Osteoblast (primary cell): ENCODE measurements around the gene DNAJC15. TPM values are rescaled to one million over a fixed set of nuclear protein-coding genes. Genes with fewer than 3 reads are reported as not detected.
"Not testable (repeated sequence)": the region's sequence is repeated elsewhere in the genome, so short reads cannot be mapped to it uniquely, and the experiment has no call there.

ENCODE experiments used
- DNase-seq: peaks from one replicate; pipeline ENCODE4 v3.0.0; 2011; ENCODE audit warnings: low spot score, mixed read lengths; ENCODE audit not compliant: insufficient read length; ENCODE audit errors: missing footprints
- H2AFZ ChIP-seq: 2 replicates; pipeline ENCODE4 v1.6.0; 2011; ENCODE audit warnings: mild to moderate bottlenecking, low read length
- H3K27ac ChIP-seq: 2 replicates; pipeline ENCODE4 v1.5.1; 2011; ENCODE audit warnings: mild to moderate bottlenecking, low read depth, low read length, moderate library complexity
- H3K27me3 ChIP-seq: 2 replicates; pipeline ENCODE4 v1.6.0; 2012; ENCODE audit warnings: mild to moderate bottlenecking, control low read depth, inconsistent platforms, low read length, moderate library complexity; ENCODE audit not compliant: insufficient read depth
- H3K36me3 ChIP-seq: 2 replicates; pipeline ENCODE4 v1.5.1; 2011; ENCODE audit warnings: mild to moderate bottlenecking, low read length, control low read depth, moderate library complexity; ENCODE audit not compliant: insufficient read depth
- H3K4me1 ChIP-seq: 2 replicates; pipeline ENCODE4 v1.5.1; 2011; ENCODE audit warnings: mild to moderate bottlenecking, low read length, control low read depth, moderate library complexity; ENCODE audit not compliant: insufficient read depth
- H3K4me2 ChIP-seq: 2 replicates; pipeline ENCODE4 v1.6.0; 2011; ENCODE audit warnings: mild to moderate bottlenecking, low read length; ENCODE audit not compliant: insufficient read depth
- H3K4me3 ChIP-seq: fragments of 200-600 bp; sonication (generic); 3 replicates; pipeline ENCODE4 v1.5.1; 2012; ENCODE audit warnings: mild to moderate bottlenecking, low read length, inconsistent platforms; ENCODE audit not compliant: insufficient read depth
- H3K79me2 ChIP-seq: 2 replicates; pipeline ENCODE4 v1.6.0; 2012; ENCODE audit warnings: mild to moderate bottlenecking, low read length, control low read depth, inconsistent platforms; ENCODE audit not compliant: insufficient read depth
- H3K9me3 ChIP-seq: 2 replicates; pipeline ENCODE4 v1.5.1; 2011; ENCODE audit warnings: low read depth, low read length, control low read depth
- H4K20me1 ChIP-seq: 2 replicates; pipeline ENCODE4 v1.6.0; 2012; ENCODE audit warnings: mild to moderate bottlenecking, low read length, control low read depth; ENCODE audit not compliant: insufficient read depth
- CTCF ChIP-seq: IDR thresholded peaks from 2 replicates; pipeline ENCODE4 v1.5.1; 2011; ENCODE audit warnings: mild to moderate bottlenecking, low read depth, low read length, moderate library complexity; ENCODE audit errors: extremely low read depth
- total RNA-seq: library from RNA; depleted of rRNA; stranded (reverse); fragments of >200 nt; gene quantifications from 2 replicates; pipeline ENCODE4 v1.2.3, GENCODE V29; 2012

DNAJC15 gene
- total RNA-seq, 1 donor = 17.0 TPM

DNA sequence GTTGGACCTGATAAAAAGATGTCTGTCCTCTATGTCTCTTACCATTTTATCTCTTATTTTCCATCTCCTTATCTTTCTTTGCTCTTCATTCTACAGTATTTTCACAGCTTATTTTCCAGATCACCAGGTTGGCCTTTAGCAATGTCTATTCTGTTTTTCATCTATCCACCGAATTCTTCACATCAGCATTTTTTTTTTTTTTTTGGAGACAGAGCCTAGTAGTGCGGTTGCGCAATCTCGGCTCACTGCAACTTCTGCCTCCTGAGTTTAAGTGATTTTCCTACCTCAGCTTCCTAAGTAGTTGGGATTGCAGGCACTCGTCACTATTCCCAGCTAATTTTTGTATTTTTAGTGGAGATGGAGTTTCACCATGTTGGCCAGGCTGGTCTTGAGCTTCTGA, 49.0 kb downstream of the DNAJC15 start:
- H3K79me2 ChIP-seq = peaks cover 11% of the 10 kb centered on the region
- H4K20me1 ChIP-seq = no peaks in the 10 kb centered on the region
- H2AFZ ChIP-seq = no peak overlapping the region
- H3K4me2 ChIP-seq = no peak overlapping the region
- no peaks in the 10 kb centered on the region for H3K4me1 ChIP-seq
- H3K27me3 ChIP-seq = no peaks in the 10 kb centered on the region
- no peak overlapping the region for H3K4me3 ChIP-seq
- no peak overlapping the region for H3K27ac ChIP-seq
- no peak for DNase-seq
- no peaks in the 10 kb centered on the region for H3K9me3 ChIP-seq
- peaks cover 9% of the 10 kb centered on the region for H3K36me3 ChIP-seq
- no peak for TF ChIP-seq CTCF

DNA sequence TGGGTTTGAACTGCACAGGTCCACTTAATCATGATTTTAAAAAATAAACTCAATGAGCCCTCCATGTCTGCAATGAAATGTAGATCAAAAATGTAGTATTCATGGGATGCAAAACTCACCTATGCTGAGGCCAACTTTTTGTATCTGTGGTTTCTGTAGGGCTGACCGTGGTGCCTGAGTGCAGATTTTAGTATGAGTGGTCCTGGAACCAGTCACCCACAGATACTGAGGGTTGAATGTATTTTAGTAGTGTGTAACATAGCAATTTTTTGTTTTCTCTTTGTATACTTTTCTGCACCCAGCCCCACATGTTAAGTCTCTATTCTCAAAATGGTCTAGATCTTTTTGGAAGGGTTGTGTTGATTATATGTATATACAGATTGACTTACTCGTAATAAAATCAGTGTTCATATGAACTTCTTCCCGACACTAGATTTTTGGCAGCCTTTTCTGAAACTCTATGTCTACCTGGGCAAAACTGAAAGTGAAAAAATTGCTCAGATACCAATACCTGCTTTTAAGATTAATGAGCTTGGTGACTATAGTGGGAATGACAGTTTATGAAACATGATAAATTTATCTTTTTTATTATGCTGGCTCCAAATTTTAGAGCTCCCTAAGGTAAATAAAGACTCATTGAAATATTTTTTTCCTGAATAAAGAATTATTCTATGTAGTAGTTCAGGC, 51.6 kb downstream of the DNAJC15 start:
- Histone ChIP-seq H3K4me3 (no peak overlapping the region), H3K9me3 (no peaks in the 10 kb centered on the region), H3K4me2 (no peak overlapping the region), H3K4me1 (no peaks in the 10 kb centered on the region), H3K79me2 (peaks cover 11% of the 10 kb centered on the region), H3K36me3 (peaks cover under 1% of the 10 kb centered on the region), H4K20me1 (no peaks in the 10 kb centered on the region), H2AFZ (no peak overlapping the region), H3K27me3 (no peaks in the 10 kb centered on the region), H3K27ac (no peak overlapping the region)
- no peak for TF ChIP-seq CTCF
- no peak for DNase-seq

GRCh38 chr13:43075511-43075902, 52.1 kb downstream of the DNAJC15 start:
- H3K27me3 ChIP-seq, H3K4me3 ChIP-seq, H3K36me3 ChIP-seq, H3K4me2 ChIP-seq, H3K4me1 ChIP-seq, DNase-seq, H4K20me1 ChIP-seq, H3K9me3 ChIP-seq, H3K27ac ChIP-seq, H2AFZ ChIP-seq: not testable (repeated sequence)
- H3K79me2 ChIP-seq = peaks cover 11% of the 10 kb centered on the region

GRCh38 chr13:43077046-43077445, 53.7 kb downstream of the DNAJC15 start:
- no peak for TF ChIP-seq CTCF
- no peak for DNase-seq
- no peak overlapping the region for H2AFZ ChIP-seq
- H3K4me2 ChIP-seq = no peak overlapping the region
- no peaks in the 10 kb centered on the region for H3K9me3 ChIP-seq
- peaks cover 5% of the 10 kb centered on the region for H3K36me3 ChIP-seq
- peaks cover 11% of the 10 kb centered on the region for H3K79me2 ChIP-seq
- H3K27ac ChIP-seq = no peak overlapping the region
- H3K4me1 ChIP-seq = no peaks in the 10 kb centered on the region
- H4K20me1 ChIP-seq = no peaks in the 10 kb centered on the region
- H3K27me3 ChIP-seq = no peaks in the 10 kb centered on the region
- H3K4me3 ChIP-seq = no peak overlapping the region
